Kidney (tissue), 14 donors: ENCODE results near the gene MOGAT1. TPM values are rescaled to one million over a fixed set of nuclear protein-coding genes. Genes with fewer than 3 reads are reported as not detected.
"Not testable (repeated sequence)": the region's sequence is repeated elsewhere in the genome, so short reads cannot be mapped to it uniquely, and the experiment has no call there.

Experiments used
- DNase-seq, 5 donors: peaks; one replicate each; pipeline ENCODE4 v3.0.0-alpha.2; 2013 to 2020
- FAIRE-seq: peaks from 2 replicates; lab custom pipeline; 2012; peaks lifted over from hg19 to GRCh38; lab: Jason Lieb, UNC
- H3K27ac ChIP-seq, 2 donors: one replicate each; pipeline ENCODE4 v1.7.0; 2013; ENCODE audit warnings: low read depth in 2 of 2, low read length in 2 of 2, inconsistent platforms in 1 of 2
- H3K27me3 ChIP-seq: one replicate; pipeline ENCODE4 v1.7.1; 2013; ENCODE audit warnings: low read length, inconsistent platforms; ENCODE audit not compliant: control insufficient read depth, insufficient read depth
- H3K36me3 ChIP-seq, 3 donors: one replicate each; pipeline versions ENCODE4 v1.7.0 to v1.7.1; 2013; ENCODE audit warnings: low read length in 3 of 3, control low read depth in 1 of 3, inconsistent platforms in 1 of 3; ENCODE audit not compliant: insufficient read depth in 3 of 3, control insufficient read depth in 2 of 3
- H3K4me1 ChIP-seq, 3 donors: one replicate each; pipeline versions ENCODE4 v1.7.0 to v1.7.1; 2013; ENCODE audit warnings: low read length in 3 of 3, inconsistent platforms in 1 of 3, low read depth in 1 of 3; ENCODE audit not compliant: control insufficient read depth in 2 of 3, insufficient read depth in 2 of 3
- H3K4me3 ChIP-seq, 3 donors: one replicate each; pipeline versions ENCODE4 v1.7.0 to v1.8.1; 2013; ENCODE audit warnings: low read length in 3 of 3, control low read depth in 1 of 3, inconsistent platforms in 1 of 3
- H3K9ac ChIP-seq, 3 donors: one replicate each; pipeline versions ENCODE4 v1.7.0 to v1.7.1; 2013; ENCODE audit warnings: low read length in 3 of 3, control low read depth in 1 of 3, inconsistent platforms in 1 of 3
- H3K9me3 ChIP-seq, 3 donors: one replicate each; pipeline versions ENCODE4 v1.7.0 to v1.7.1; 2013; ENCODE audit warnings: low read length in 3 of 3, control low read depth in 1 of 3, inconsistent platforms in 1 of 3; ENCODE audit not compliant: control insufficient read depth in 2 of 3, insufficient read depth in 1 of 3
- CTCF ChIP-seq: IDR thresholded peaks from 3 replicates; pipeline ENCODE4 v1.5.1; 2012; ENCODE audit warnings: mild to moderate bottlenecking, moderate library complexity, borderline replicate concordance; ENCODE audit not compliant: insufficient read depth; ENCODE audit errors: extremely low read depth
- intact Hi-C: fragments of 100-400 bp; cut with DNase I; formaldehyde crosslinking; loops from one replicate; pipeline ENCODE4 v1.11.1; 2022
- polyA plus RNA-seq: library from polyadenylated mRNA; stranded (reverse); fragments of 350-450 nt; fragmentation: Illumina TruSeq; extraction: RNeasy Lipid Tissue Mini Kit (QIAGEN cat#74804); gene quantifications from one replicate; pipeline ENCODE4 v1.2.3, GENCODE V29; 2014; ENCODE audit warnings: low read depth, low replicate concordance; ENCODE audit not compliant: insufficient read depth
- total RNA-seq: library from RNA; stranded (reverse); fragmentation: NEBNext Ultra II Directional; extraction: Animal tissue kit (Norgen Biotek cat#: 25700); gene quantifications from one replicate; pipeline ENCODE4 v1.2.1, GENCODE V29; 2021
- donor health status: control.
- donor health status: control.
- donor health status: control.
- donor health status: control.
- donor health status: control.
- donor health status: DM: yes; HTN: yes; CAD: no.
- donor health status: Normal renal cell carcinoma (clear cell type).

MOGAT1 gene
- total and polyA plus RNA-seq, 2 donors from 2014 or later: not detected

- intact Hi-C loops: no loop called here
- Histone ChIP-seq H3K9ac (no peak overlapping the region), H3K4me1 (no peaks in the 10 kb centered on the region), H3K27me3 (no peaks in the 10 kb centered on the region), H3K27ac (no peak overlapping the region), H3K4me3 (no peak overlapping the region), H3K36me3 (no peaks in the 10 kb centered on the region), H3K9me3 (no peaks in the 10 kb centered on the region)
- no peak for FAIRE-seq
- no peak for TF ChIP-seq CTCF
- DNase-seq: peak in 4 of 5 donors; percentile 51 to 76 (median 66)
These were observed 81.9 kb downstream of the MOGAT1 start for GRCh38 chr2:222753251-222753824.

- no peak for TF ChIP-seq CTCF
- FAIRE-seq (no peak), DNase-seq (no peak)
- Histone ChIP-seq H3K36me3 (no peaks in the 10 kb centered on the region), H3K27me3 (no peaks in the 10 kb centered on the region), H3K4me3 (no peak overlapping the region), H3K27ac (no peak overlapping the region), H3K9me3 (no peaks in the 10 kb centered on the region), H3K9ac (no peak overlapping the region), H3K4me1 (no peaks in the 10 kb centered on the region)
- intact Hi-C loops: no loop called here
These were observed 83.0 kb downstream of the MOGAT1 start for GRCh38 chr2:222754324-222754930.

GRCh38 chr2:222755593-222755992, 84.1 kb downstream of the MOGAT1 start:
- intact Hi-C loops, H3K27me3 ChIP-seq, H3K9me3 ChIP-seq, H3K36me3 ChIP-seq, H3K27ac ChIP-seq, DNase-seq, H3K9ac ChIP-seq, H3K4me1 ChIP-seq, FAIRE-seq, H3K4me3 ChIP-seq: not testable (repeated sequence)

GRCh38 chr2:222756362-222756831, 84.9 kb downstream of the MOGAT1 start:
- TF ChIP-seq CTCF: no peak
- intact Hi-C loops: no loop called here
- Histone ChIP-seq H3K9ac (no peak overlapping the region), H3K36me3 (no peaks in the 10 kb centered on the region), H3K9me3 (no peaks in the 10 kb centered on the region), H3K27me3 (no peaks in the 10 kb centered on the region), H3K27ac (no peak overlapping the region), H3K4me3 (no peak overlapping the region), H3K4me1 (no peaks in the 10 kb centered on the region)
- no peak for DNase-seq
- no peak for FAIRE-seq
